H1 (cell line): ENCODE measurements around the gene ZNF620. TPM values are rescaled to one million over a fixed set of nuclear protein-coding genes. Genes with fewer than 3 reads are reported as not detected.
"Not testable (repeated sequence)": the region's sequence is repeated elsewhere in the genome, so short reads cannot be mapped to it uniquely, and the experiment has no call there.

Source experiments
- CTCF ChIA-PET: fragments of 300-600 bp; sonication (Branson Sonifier 250); formaldehyde crosslinking; loops from one replicate; lab custom pipeline; 2021; ENCODE audit not compliant: partially characterized antibody; lab: Charles Lee
- POLR2A ChIA-PET: fragments of 300-600 bp; sonication (Branson Sonifier 250); formaldehyde crosslinking; loops from one replicate; lab custom pipeline; 2021; ENCODE audit warnings: inconsistent platforms; ENCODE audit not compliant: partially characterized antibody; lab: Charles Lee
- DNase-seq, 2 experiments: peaks; one replicate each; pipeline versions ENCODE4 v3.0.0 to v3.0.0-alpha.2; 2010 to 2022; ENCODE audit warnings: low spot score in 2 of 2, low read depth in 1 of 2, mixed read lengths in 1 of 2
- FAIRE-seq: peaks from 2 replicates; lab custom pipeline; 2011; peaks lifted over from hg19 to GRCh38; lab: Jason Lieb, UNC
- H2AFZ ChIP-seq: 2 replicates; pipeline ENCODE4 v1.8.1; 2012; ENCODE audit warnings: low read length, inconsistent platforms
- H2AK5ac ChIP-seq: 2 replicates; pipeline ENCODE4 v1.6.1; 2013; ENCODE audit warnings: low read depth, low read length
- H2BK120ac ChIP-seq: replicated peaks from 2 replicates; pipeline ENCODE3; 2013; ENCODE audit warnings: low read depth, low read length, inconsistent platforms
- H2BK12ac ChIP-seq: 2 replicates; pipeline ENCODE4 v1.6.1; 2013; ENCODE audit warnings: low read depth, low read length
- H2BK15ac ChIP-seq: 2 replicates; pipeline ENCODE4 v1.6.1; 2013; ENCODE audit warnings: low read length
- H2BK20ac ChIP-seq: 2 replicates; pipeline ENCODE4 v1.6.1; 2013; ENCODE audit warnings: low read length
- H2BK5ac ChIP-seq: 2 replicates; pipeline ENCODE4 v1.6.1; 2013; ENCODE audit warnings: low read depth, low read length
- H3K14ac ChIP-seq: 2 replicates; pipeline ENCODE4 v1.6.1; 2013; ENCODE audit warnings: inconsistent platforms; ENCODE audit not compliant: insufficient read length
- H3K18ac ChIP-seq: 2 replicates; pipeline ENCODE4 v1.6.1; 2013; ENCODE audit warnings: low read length; ENCODE audit errors: extremely low read depth
- H3K23ac ChIP-seq: 2 replicates; pipeline ENCODE4 v1.6.1; 2013; ENCODE audit warnings: inconsistent platforms; ENCODE audit not compliant: insufficient read length
- H3K23me2 ChIP-seq: 2 replicates; pipeline ENCODE4 v1.6.1; 2013; ENCODE audit warnings: low read depth, low read length
- H3K27ac ChIP-seq: 2 replicates; pipeline ENCODE4 v1.6.1; 2011; ENCODE audit warnings: low read depth, low read length, inconsistent platforms
- H3K27me3 ChIP-seq, 4 experiments: replicated peaks in 1 of 4; 1 replicate in 1 of 4; 2 replicates in 3 of 4; pipeline versions ENCODE4 v1.6.1 to v1.8.1; 2011 to 2013; ENCODE audit warnings: low read length in 3 of 4, mild to moderate bottlenecking in 3 of 4, inconsistent platforms in 2 of 4, mixed read lengths in 2 of 4, moderate library complexity in 1 of 4; ENCODE audit not compliant: control insufficient read depth in 3 of 4, insufficient read depth in 3 of 4; ENCODE audit errors: extremely low read depth in 1 of 4
- H3K36me3 ChIP-seq, 4 experiments: 2 replicates each; pipeline versions ENCODE4 v1.6.1 to v1.8.1; 2011 to 2013; ENCODE audit warnings: mild to moderate bottlenecking in 4 of 4, low read length in 3 of 4, moderate library complexity in 2 of 4, control low read depth in 1 of 4, inconsistent platforms in 1 of 4; ENCODE audit not compliant: insufficient read depth in 4 of 4, control insufficient read depth in 2 of 4
- H3K4ac ChIP-seq: replicated peaks from 2 replicates; pipeline ENCODE3; 2013; ENCODE audit warnings: low read length, low read depth, mixed read lengths, inconsistent platforms; ENCODE audit not compliant: insufficient read length
- H3K4me1 ChIP-seq, 4 experiments: replicated peaks in 1 of 4; 1 replicate in 1 of 4; 2 replicates in 3 of 4; pipeline versions ENCODE4 v1.6.1 to v1.8.1; 2011 to 2013; ENCODE audit warnings: low read length in 3 of 4, inconsistent platforms in 2 of 4, mixed read lengths in 1 of 4; ENCODE audit not compliant: insufficient read depth in 4 of 4, control insufficient read depth in 3 of 4
- H3K4me2 ChIP-seq, 2 experiments: 2 replicates each; pipeline versions ENCODE4 v1.6.1 to v1.8.1; 2011 to 2013; ENCODE audit warnings: low read depth in 2 of 2, low read length in 2 of 2, control low read depth in 1 of 2, inconsistent platforms in 1 of 2, mild to moderate bottlenecking in 1 of 2; ENCODE audit not compliant: insufficient read depth in 1 of 2
- H3K4me3 ChIP-seq, 4 experiments: fragments of 200-600, 300-600 bp in 1 of 4; sonication (generic), shearing (Covaris generic), sonication (Bioruptor Twin) in 1 of 4; 2 replicates each; pipeline versions ENCODE4 v1.5.1 to v1.8.1; 2011 to 2016; ENCODE audit warnings: low read length in 4 of 4, low read depth in 3 of 4, control low read depth in 2 of 4, inconsistent platforms in 2 of 4, mild to moderate bottlenecking in 2 of 4, mixed read lengths in 1 of 4, moderate library complexity in 1 of 4; ENCODE audit not compliant: insufficient read depth in 2 of 4; ENCODE audit errors: extremely low read depth in 1 of 4
- H3K56ac ChIP-seq: replicated peaks from 2 replicates; pipeline ENCODE3; 2013; ENCODE audit warnings: low read depth, mild to moderate bottlenecking, mixed read lengths, low read length, inconsistent platforms; ENCODE audit not compliant: insufficient read length
- H3K79me1 ChIP-seq: 2 replicates; pipeline ENCODE4 v1.6.1; 2013; ENCODE audit warnings: low read depth, low read length, control low read depth
- H3K79me2 ChIP-seq, 2 experiments: 2 replicates each; pipeline versions ENCODE4 v1.6.1 to v1.8.1; 2012 to 2013; ENCODE audit warnings: low read length in 2 of 2, mild to moderate bottlenecking in 2 of 2, inconsistent platforms in 1 of 2; ENCODE audit not compliant: insufficient read depth in 2 of 2, control insufficient read depth in 1 of 2
- H3K9ac ChIP-seq, 4 experiments: replicated peaks in 1 of 4; 1 replicate in 1 of 4; 2 replicates in 3 of 4; pipeline versions ENCODE4 v1.6.1 to v1.8.1; 2011 to 2013; ENCODE audit warnings: low read depth in 3 of 4, low read length in 3 of 4, control low read depth in 2 of 4, mild to moderate bottlenecking in 2 of 4, moderate library complexity in 2 of 4, inconsistent platforms in 1 of 4; ENCODE audit errors: extremely low read depth in 1 of 4
- H3K9me3 ChIP-seq, 2 experiments: 2 replicates each; pipeline versions ENCODE4 v1.6.1 to v1.8.1; 2012 to 2013; ENCODE audit warnings: mild to moderate bottlenecking in 2 of 2, moderate library complexity in 2 of 2, control low read depth in 1 of 2, inconsistent platforms in 1 of 2, low read depth in 1 of 2, low read length in 1 of 2, mixed read lengths in 1 of 2; ENCODE audit not compliant: insufficient read depth in 2 of 2
- H4K20me1 ChIP-seq, 2 experiments: replicated peaks in 1 of 2; 2 replicates each; pipeline versions ENCODE3 to v1.8.1; 2011 to 2013; ENCODE audit warnings: inconsistent platforms in 2 of 2, low read length in 2 of 2, mild to moderate bottlenecking in 1 of 2; ENCODE audit not compliant: insufficient read depth in 2 of 2, control insufficient read depth in 1 of 2
- H4K5ac ChIP-seq: 2 replicates; pipeline ENCODE4 v1.6.1; 2013; ENCODE audit warnings: low read length, low read depth, mixed read lengths, inconsistent platforms; ENCODE audit not compliant: insufficient read length
- H4K8ac ChIP-seq: 2 replicates; pipeline ENCODE4 v1.8.0; 2013; ENCODE audit warnings: mild to moderate bottlenecking, moderate library complexity, low read length, inconsistent platforms; ENCODE audit not compliant: insufficient read depth; ENCODE audit errors: extremely low read depth
- H4K91ac ChIP-seq: replicated peaks from 2 replicates; pipeline ENCODE3; 2013; ENCODE audit warnings: low read length, mixed read lengths, inconsistent platforms; ENCODE audit not compliant: insufficient read length
- POLR2A ChIP-seq, 2 experiments: IDR thresholded peaks; 1 replicate in 1 of 2; 2 replicates in 1 of 2; pipeline ENCODE4 v1.6.1; 2011; ENCODE audit warnings: low read depth in 2 of 2, low read length in 2 of 2, mild to moderate bottlenecking in 2 of 2; ENCODE audit errors: control extremely low read depth in 1 of 2
- WGBS, 2 experiments: shearing (Covaris generic) in 1 of 2; methylation state at CpG; one replicate each; pipeline versions ENCODE4 v1.1.6 to v1.1.7; 2013 to 2015; ENCODE audit warnings: low lambda C conversion rate in 2 of 2, mixed read lengths in 2 of 2, inconsistent platforms in 1 of 2, low coverage in 1 of 2, missing lambda C conversion rate in 1 of 2; ENCODE audit not compliant: insufficient replicate concordance in 2 of 2, insufficient coverage in 1 of 2, insufficient read length in 1 of 2; ENCODE audit errors: extremely low coverage in 1 of 2, missing lambda C conversion rate in 1 of 2; 5-methylcytosine and 5-hydroxymethylcytosine counted together
- polyA plus RNA-seq, 7 experiments: library from polyadenylated mRNA; depleted of rRNA in 3 of 7; stranded (reverse) in 5 of 7; unstranded in 2 of 7; fragments of >200 nt in 5 of 7; fragments of 200-250 nt in 2 of 7; gene quantifications; 1 replicate in 5 of 7; 2 replicates in 1 of 7; 4 replicates in 1 of 7; pipeline versions ENCODE4 v1.2.1 to v1.2.3, GENCODE V29; 2011 to 2013; ENCODE audit warnings: missing spikeins in 2 of 7, mixed read lengths in 2 of 7
- total RNA-seq: library from RNA; stranded (reverse); fragmentation: NEBNext Ultra II Directional; extraction: Animal tissue kit (Norgen Biotek cat#: 25700); gene quantifications from 2 replicates; pipeline ENCODE4 v1.2.1, GENCODE V29; 2021

Gene ZNF620
- total and polyA plus RNA-seq, 2 of the 8 experiments (the other 6 are each of a cell fraction or from before 2014, with no cell fraction given): 5.1 to 20.2 TPM

DNA sequence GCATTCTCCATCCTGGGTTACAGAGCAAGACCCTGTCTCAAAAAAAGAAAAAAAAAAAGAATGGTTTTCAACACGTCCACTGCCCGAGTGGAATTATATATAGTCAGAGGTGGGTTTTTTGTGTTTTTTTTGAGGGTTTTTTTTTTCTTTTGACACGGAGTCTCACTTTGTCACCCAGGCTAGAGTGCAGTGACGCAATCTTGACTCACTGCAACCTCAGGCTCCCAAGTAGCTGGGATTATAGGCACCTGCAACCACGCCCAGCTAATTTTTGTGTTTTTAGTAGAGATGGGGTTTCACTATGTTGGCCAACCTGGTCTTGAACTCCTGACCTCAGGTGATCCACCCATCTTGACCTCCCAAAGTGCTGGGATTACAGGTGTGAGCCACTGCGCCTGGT lies 45.4 kb upstream of the ZNF620 start:
- H4K91ac ChIP-seq, H2BK12ac ChIP-seq, H2BK20ac ChIP-seq, H3K9ac ChIP-seq, H2AFZ ChIP-seq, H3K23ac ChIP-seq, H3K79me1 ChIP-seq, H3K23me2 ChIP-seq, H3K18ac ChIP-seq, CTCF ChIA-PET, H2BK15ac ChIP-seq, H3K4me1 ChIP-seq, H4K5ac ChIP-seq, H2AK5ac ChIP-seq, FAIRE-seq, H3K27me3 ChIP-seq, H3K14ac ChIP-seq, H3K4me3 ChIP-seq, H4K8ac ChIP-seq, H3K4me2 ChIP-seq, H3K27ac ChIP-seq, DNase-seq, H3K4ac ChIP-seq, H2BK120ac ChIP-seq, H3K9me3 ChIP-seq, H2BK5ac ChIP-seq, H3K56ac ChIP-seq: not testable (repeated sequence)
- Histone ChIP-seq H4K20me1 (peaks cover 14% of the 10 kb centered on the region in 2 experiments), H3K79me2 (peaks cover 6 to 30% of the 10 kb centered on the region in 2 experiments), H3K36me3 (peaks cover 22 to 76% (median 55%) of the 10 kb centered on the region in 4 experiments)
- POLR2A ChIA-PET: interaction anchor here (0.6 to 6.4 kb wide), 8 partner anchors 9 to 77 kb away, joined by 3 to 64 read pairs (median 6); partner anchors contain the start of genes ZNF619, ZNF620 and ZNF621
- 88% methylated on average over 6 of the region's 6 CpGs; no CpG with 5 or more reads in 1 of the 2 experiments for WGBS, 2 experiments
- peak in 1 of 2 experiments; percentile 43 for TF ChIP-seq POLR2A (IDR thresholded peaks at IDR 0.05; ENCODE audit: control extremely low read depth in 1 of 2, low read depth in 2 of 2, low read length in 2 of 2)
